22Rv1 (cell line): ENCODE measurements around the gene SIX3.

Experiments used
- H3K27ac ChIP-seq: fragments of 450-650 bp; 2 replicates; pipeline ENCODE4 v1.5.1; 2017
- CTCF ChIP-seq: fragments of 450-650 bp; IDR thresholded peaks from 2 replicates; pipeline ENCODE4 v1.5.1; 2017; ENCODE audit warnings: mild to moderate bottlenecking
- ZFX ChIP-seq: fragments of 450-650 bp; IDR thresholded peaks from 2 replicates; pipeline ENCODE4 v1.6.1; 2017; ENCODE audit warnings: antibody characterized with exemption, borderline replicate concordance

Gene SIX3

GRCh38 chr2:44909831-44910230 is 31.7 kb upstream of the SIX3 start:
- no peak overlapping the region for H3K27ac ChIP-seq
- TF ChIP-seq CTCF (no peak), ZFX (no peak)

GRCh38 chr2:44912660-44913059 is 28.8 kb upstream of the SIX3 start:
- TF ChIP-seq CTCF (no peak), ZFX (no peak)
- H3K27ac ChIP-seq = no peak overlapping the region

GRCh38 chr2:44916291-44916690 is 25.2 kb upstream of the SIX3 start:
- TF ChIP-seq ZFX (no peak), CTCF (no peak)
- no peak overlapping the region for H3K27ac ChIP-seq

- no peak overlapping the region for H3K27ac ChIP-seq
- TF ChIP-seq CTCF (no peak), ZFX (no peak)
Measured at GRCh38 chr2:44918095-44918775, 23.3 kb upstream of the SIX3 start.

- TF ChIP-seq CTCF = no peak
- TF ChIP-seq ZFX = no peak
- H3K27ac ChIP-seq = no peak overlapping the region
Measured at GRCh38 chr2:44920751-44921150, 20.8 kb upstream of the SIX3 start.

GRCh38 chr2:44922776-44923175 is 18.7 kb upstream of the SIX3 start:
- H3K27ac ChIP-seq = no peak overlapping the region
- TF ChIP-seq CTCF (no peak), ZFX (no peak)

- H3K27ac ChIP-seq = no peak overlapping the region
- no peak for TF ChIP-seq CTCF
- no peak for TF ChIP-seq ZFX
Measured at GRCh38 chr2:44925561-44926136, 15.9 kb upstream of the SIX3 start.
